Activated naive CD8-positive, alpha-beta T cell treated with anti-CD3 and anti-CD28 coated beads, Interleukin-2, amount 50 U/mL, for 24 hours (primary cell): Measurements from ENCODE around the gene SH3BGRL3.

Experiments used
- ATAC-seq: fragments of 150-1000 bp; cut with Tn5 transposase; one replicate; pipeline ENCODE4 v1.10.0; 2021
- DNase-seq: peaks from one replicate; pipeline ENCODE4 v3.0.0; 2021
- H3K27ac Mint-ChIP-seq: one replicate; pipeline ENCODE4 v1.8.0; 2021; ENCODE audit warnings: mild to moderate bottlenecking, mixed read lengths
- H3K27me3 Mint-ChIP-seq: one replicate; pipeline ENCODE4 v1.8.0; 2021; ENCODE audit warnings: mixed read lengths
- H3K36me3 Mint-ChIP-seq: one replicate; pipeline ENCODE4 v1.8.0; 2021; ENCODE audit warnings: low read depth, mixed read lengths
- H3K4me1 Mint-ChIP-seq: one replicate; pipeline ENCODE4 v1.8.0; 2021; ENCODE audit warnings: mixed read lengths
- H3K4me3 Mint-ChIP-seq: one replicate; pipeline ENCODE4 v1.8.0; 2021; ENCODE audit warnings: mild to moderate bottlenecking, moderate library complexity, mixed read lengths
- H3K9me3 Mint-ChIP-seq: one replicate; pipeline ENCODE4 v1.8.0; 2021; ENCODE audit warnings: mixed read lengths

SH3BGRL3 gene

GRCh38 chr1:26282401-26282918 lies 2.6 kb downstream of the SH3BGRL3 start:
- Mint-ChIP-seq H3K9me3 (no peaks in the 10 kb centered on the region), H3K4me3 (peak overlapping the region; percentile 78)

GRCh38 chr1:26283279-26283853 lies 3.5 kb downstream of the SH3BGRL3 start:
- peaks cover 47% of the 10 kb centered on the region for H3K36me3 Mint-ChIP-seq
- peak; percentile 9 for DNase-seq
- peak overlapping the region; percentile 99 for H3K27ac Mint-ChIP-seq
- H3K4me1 Mint-ChIP-seq = peaks cover 90% of the 10 kb centered on the region
- H3K9me3 Mint-ChIP-seq = no peaks in the 10 kb centered on the region
- H3K27me3 Mint-ChIP-seq = no peaks in the 10 kb centered on the region
- H3K4me3 Mint-ChIP-seq = peak overlapping the region; percentile 78
- ATAC-seq = no peak

More at GRCh38 chr1:26282401-26282918, 2.6 kb downstream of the SH3BGRL3 start:
- Mint-ChIP-seq H3K36me3 (peaks cover 56% of the 10 kb centered on the region), H3K4me1 (peaks cover 90% of the 10 kb centered on the region), H3K27me3 (no peaks in the 10 kb centered on the region), H3K27ac (peak overlapping the region; percentile 99)
- ATAC-seq = no peak
- DNase-seq = peak; percentile 12

DNA sequence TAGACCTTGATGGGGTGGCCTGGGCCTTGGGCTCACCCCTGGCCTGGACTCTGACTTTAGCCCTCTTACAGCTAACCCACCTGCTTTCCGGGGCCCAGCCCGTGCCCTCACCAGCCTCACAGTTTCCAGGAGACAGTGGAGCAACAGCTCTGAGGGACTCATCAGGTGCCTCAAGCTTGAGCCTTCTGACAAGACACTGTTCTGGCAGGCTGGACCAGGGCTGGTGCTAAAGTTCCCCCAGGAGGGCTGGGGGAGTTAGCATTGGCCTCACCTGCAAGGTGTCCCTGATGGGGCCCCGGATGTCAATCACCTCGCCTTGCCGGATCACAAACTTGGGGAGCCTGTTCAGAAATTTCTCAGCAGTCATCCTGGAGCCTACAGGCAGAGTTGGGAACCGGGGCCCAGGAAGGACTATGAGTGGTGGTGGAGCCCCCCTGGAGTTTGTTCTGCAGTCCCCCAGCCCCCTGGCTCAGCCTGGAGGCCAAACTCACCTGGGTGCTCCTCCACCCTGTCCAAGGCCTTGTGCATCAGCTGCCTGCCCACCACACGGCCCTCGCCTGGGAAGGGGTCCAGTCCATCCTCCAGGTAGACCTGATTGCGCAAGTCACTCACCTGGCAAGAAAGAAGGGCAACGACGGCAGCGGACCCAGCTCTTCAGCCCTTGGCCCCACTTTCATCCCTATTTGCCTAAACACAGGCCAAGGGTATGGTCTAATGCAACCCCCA lies 4.1 kb downstream of the SH3BGRL3 start:
- no peaks in the 10 kb centered on the region for H3K27me3 Mint-ChIP-seq
- peak; percentile 29 for DNase-seq
- H3K4me3 Mint-ChIP-seq = peak overlapping the region; percentile 78
- H3K4me1 Mint-ChIP-seq = peaks cover 90% of the 10 kb centered on the region
- H3K36me3 Mint-ChIP-seq = peaks cover 43% of the 10 kb centered on the region
- H3K9me3 Mint-ChIP-seq = no peaks in the 10 kb centered on the region
- no peak for ATAC-seq
- H3K27ac Mint-ChIP-seq = peak overlapping the region; percentile 99

GRCh38 chr1:26284597-26285347 lies 4.9 kb downstream of the SH3BGRL3 start:
- DNase-seq (peak; percentile 94), ATAC-seq (peak; percentile 61)
- Mint-ChIP-seq H3K27me3 (no peaks in the 10 kb centered on the region), H3K9me3 (no peaks in the 10 kb centered on the region), H3K36me3 (peaks cover 42% of the 10 kb centered on the region), H3K27ac (peak overlapping the region; percentile 99), H3K4me3 (peak overlapping the region; percentile 78), H3K4me1 (peaks cover 91% of the 10 kb centered on the region)

DNA sequence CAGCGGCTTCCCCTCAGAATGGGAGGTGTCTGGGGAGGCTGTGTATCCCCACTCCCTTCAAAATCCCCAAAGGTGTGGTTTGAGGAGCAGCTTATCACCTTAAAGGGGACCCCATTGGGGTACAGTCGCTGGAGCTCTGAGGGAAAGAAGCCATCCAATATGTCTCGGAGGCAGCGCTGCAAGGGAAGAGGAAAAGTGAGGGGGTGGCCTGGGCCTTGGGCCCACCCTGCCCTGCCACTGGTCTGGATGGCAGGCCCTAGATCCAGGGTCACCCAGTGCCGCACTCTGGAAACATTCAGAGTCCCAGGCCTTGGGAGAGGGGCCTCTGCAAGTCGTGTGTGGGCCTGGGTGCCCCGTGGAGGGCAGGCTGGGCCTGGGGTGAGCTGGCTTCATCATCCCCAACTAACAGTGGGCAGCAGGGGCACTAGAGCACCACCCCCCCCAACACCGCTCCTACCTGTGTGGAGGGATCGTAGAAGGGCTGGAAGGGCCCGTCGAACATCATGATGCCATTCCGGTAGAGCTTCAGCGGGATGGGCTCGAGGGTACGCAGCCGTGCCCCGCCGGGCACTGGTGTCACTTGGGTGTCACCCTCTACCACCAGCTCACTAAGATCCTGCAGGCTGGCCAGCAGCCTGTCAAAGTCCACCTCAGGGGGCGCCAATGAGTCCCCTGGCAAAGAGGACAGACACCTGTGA lies 5.6 kb downstream of the SH3BGRL3 start:
- Mint-ChIP-seq H3K27ac (peak overlapping the region; percentile 99), H3K4me3 (no peak overlapping the region), H3K36me3 (peaks cover 39% of the 10 kb centered on the region), H3K27me3 (no peaks in the 10 kb centered on the region), H3K4me1 (peaks cover 97% of the 10 kb centered on the region), H3K9me3 (no peaks in the 10 kb centered on the region)
- ATAC-seq (no peak), DNase-seq (peak; percentile 73)

- Mint-ChIP-seq H3K4me3 (no peak overlapping the region), H3K27me3 (no peaks in the 10 kb centered on the region), H3K36me3 (peaks cover 35% of the 10 kb centered on the region), H3K27ac (peak overlapping the region; percentile 98), H3K9me3 (no peaks in the 10 kb centered on the region), H3K4me1 (peaks cover 99% of the 10 kb centered on the region)
- DNase-seq (no peak), ATAC-seq (no peak)
Measured at GRCh38 chr1:26286064-26286416, 6.2 kb downstream of the SH3BGRL3 start.

- ATAC-seq (peak; percentile 22), DNase-seq (peak; percentile 71)
- peak overlapping the region; percentile 48 for H3K4me3 Mint-ChIP-seq
- peak overlapping the region; percentile 98 for H3K27ac Mint-ChIP-seq
- H3K4me1 Mint-ChIP-seq = peaks cover 100% of the 10 kb centered on the region
- H3K36me3 Mint-ChIP-seq = peaks cover 28% of the 10 kb centered on the region
- no peaks in the 10 kb centered on the region for H3K27me3 Mint-ChIP-seq
- no peaks in the 10 kb centered on the region for H3K9me3 Mint-ChIP-seq
Measured at GRCh38 chr1:26287033-26287711, 7.3 kb downstream of the SH3BGRL3 start.

GRCh38 chr1:26287811-26288210 lies 7.9 kb downstream of the SH3BGRL3 start:
- peaks cover 23% of the 10 kb centered on the region for H3K36me3 Mint-ChIP-seq
- no peaks in the 10 kb centered on the region for H3K27me3 Mint-ChIP-seq
- no peak for ATAC-seq
- H3K4me3 Mint-ChIP-seq = peak overlapping the region; percentile 48
- no peaks in the 10 kb centered on the region for H3K9me3 Mint-ChIP-seq
- peaks cover 97% of the 10 kb centered on the region for H3K4me1 Mint-ChIP-seq
- H3K27ac Mint-ChIP-seq = peak overlapping the region; percentile 98
- peak; percentile 24 for DNase-seq

DNA sequence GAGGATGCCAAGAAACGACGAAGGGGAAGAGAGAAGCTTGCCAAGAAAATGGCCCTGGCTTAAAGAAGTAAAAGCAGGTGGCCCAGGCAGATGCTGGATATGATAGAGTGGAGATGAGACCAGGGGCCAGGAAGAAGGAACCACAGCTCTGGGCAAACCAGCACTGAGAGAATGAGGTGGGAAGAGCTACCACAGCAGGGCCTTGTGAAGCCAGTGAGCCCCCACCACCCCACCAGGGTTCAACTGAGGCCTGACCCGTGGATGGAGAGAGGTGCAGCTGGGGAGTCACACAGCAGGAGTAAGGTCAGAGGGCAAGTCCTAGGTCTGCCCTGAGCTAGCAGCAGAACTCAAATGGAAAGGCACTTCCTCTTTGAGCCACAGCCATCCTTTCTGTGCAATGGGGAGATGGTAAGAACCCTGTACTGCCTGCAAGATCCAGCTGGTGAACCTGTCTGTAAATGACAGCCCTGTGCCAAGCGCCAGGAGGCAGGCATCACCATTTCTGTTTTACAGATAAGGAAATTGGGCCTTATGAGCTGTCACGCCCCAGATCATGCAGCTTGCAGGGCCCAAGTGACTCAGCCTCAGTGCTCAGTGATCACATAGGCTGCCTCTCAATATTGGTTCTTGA lies 8.5 kb downstream of the SH3BGRL3 start:
- no peaks in the 10 kb centered on the region for H3K27me3 Mint-ChIP-seq
- peak overlapping the region; percentile 48 for H3K4me3 Mint-ChIP-seq
- ATAC-seq (peak; percentile 53), DNase-seq (peak; percentile 71)
- H3K9me3 Mint-ChIP-seq = no peaks in the 10 kb centered on the region
- peaks cover 20% of the 10 kb centered on the region for H3K36me3 Mint-ChIP-seq
- peak overlapping the region; percentile 98 for H3K27ac Mint-ChIP-seq
- H3K4me1 Mint-ChIP-seq = peaks cover 91% of the 10 kb centered on the region

DNA sequence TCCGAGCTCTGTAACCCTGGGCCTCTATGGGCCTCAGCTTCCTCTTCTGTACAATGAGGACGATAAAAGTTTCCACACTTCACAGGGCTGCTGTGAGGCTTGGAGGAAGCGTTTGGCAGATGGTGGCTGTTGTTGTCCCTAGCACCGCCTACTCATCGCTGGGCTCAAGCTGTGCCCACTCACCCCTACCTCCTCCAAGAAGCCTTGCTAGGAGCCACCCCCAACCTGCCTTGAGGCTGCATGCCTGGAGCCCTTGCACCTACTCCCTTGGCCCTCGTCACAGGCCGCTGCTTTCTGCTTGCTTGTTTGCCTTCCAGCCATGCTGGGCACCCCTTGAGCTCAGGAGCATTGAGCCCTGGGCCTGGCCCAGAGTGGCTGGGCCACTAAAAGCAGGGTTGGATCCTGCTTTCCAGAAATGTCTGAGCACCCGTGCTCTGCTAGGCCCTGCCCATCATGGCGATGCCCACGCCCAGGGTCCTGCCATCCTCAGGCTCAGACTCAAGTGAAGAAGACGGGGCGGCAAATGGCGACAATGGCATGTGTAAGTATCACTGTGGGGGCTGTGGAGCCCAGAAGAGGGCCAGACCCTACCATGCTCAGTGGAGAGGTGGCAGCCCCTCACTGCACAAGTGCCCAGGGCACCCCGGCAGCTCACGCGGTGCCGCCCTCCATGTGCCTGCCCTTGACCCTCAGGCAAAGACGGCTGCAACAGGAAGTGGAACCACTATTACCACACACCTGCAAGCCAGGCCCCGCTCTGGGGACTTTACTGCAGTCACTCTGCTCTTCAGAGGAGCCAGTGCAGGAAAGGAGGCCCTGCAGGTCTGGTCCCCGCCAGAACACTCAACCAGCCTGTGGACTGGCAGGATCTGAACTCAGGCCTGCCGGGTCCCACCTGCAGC lies 9.5 kb downstream of the SH3BGRL3 start:
- H3K36me3 Mint-ChIP-seq = peaks cover 17% of the 10 kb centered on the region
- peak; percentile 8 for ATAC-seq
- DNase-seq = peak; percentile 61
- H3K4me3 Mint-ChIP-seq = peak overlapping the region; percentile 45
- no peaks in the 10 kb centered on the region for H3K9me3 Mint-ChIP-seq
- H3K27ac Mint-ChIP-seq = peak overlapping the region; percentile 98
- H3K27me3 Mint-ChIP-seq = no peaks in the 10 kb centered on the region
- peaks cover 81% of the 10 kb centered on the region for H3K4me1 Mint-ChIP-seq

DNA sequence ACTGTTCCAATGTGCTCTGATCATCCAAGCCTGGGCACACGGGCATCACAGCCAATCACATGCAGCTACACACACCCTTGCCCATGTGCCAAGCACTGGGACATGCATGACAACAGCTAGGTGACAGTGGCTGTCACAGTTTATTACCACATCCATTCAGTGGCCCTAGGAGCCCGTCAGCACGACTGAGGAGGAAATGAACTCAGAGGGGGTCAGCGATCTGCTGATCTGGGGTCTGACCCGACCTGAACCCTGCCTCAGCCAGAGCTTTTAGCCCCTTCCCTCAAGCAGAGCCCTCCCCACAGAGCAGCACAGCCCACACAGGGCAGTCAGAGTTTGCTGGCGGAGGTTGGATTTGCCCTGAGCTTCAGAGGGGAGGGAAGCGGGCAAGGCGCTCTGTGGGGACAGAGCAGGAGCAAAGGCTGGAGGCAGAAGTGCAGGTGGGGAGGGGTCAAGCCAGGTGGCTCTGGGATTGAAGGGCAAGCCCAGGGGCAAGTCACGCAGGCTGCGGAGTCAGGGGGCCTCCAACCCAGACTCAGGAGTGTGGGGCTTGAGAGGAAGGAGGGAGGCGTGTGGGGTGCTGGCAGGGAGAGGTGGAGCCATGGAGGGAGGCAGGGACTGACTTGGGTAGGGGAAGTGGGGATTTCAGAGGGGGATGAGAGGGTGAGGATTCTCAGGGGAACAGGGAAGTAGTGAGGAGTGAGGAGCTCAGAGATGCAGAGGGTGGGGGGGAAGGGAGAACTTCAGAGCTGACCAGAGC lies 10.4 kb downstream of the SH3BGRL3 start:
- H3K4me1 Mint-ChIP-seq = peaks cover 72% of the 10 kb centered on the region
- ATAC-seq = peak; percentile 4
- H3K9me3 Mint-ChIP-seq = no peaks in the 10 kb centered on the region
- peak overlapping the region; percentile 45 for H3K4me3 Mint-ChIP-seq
- peaks cover 8% of the 10 kb centered on the region for H3K36me3 Mint-ChIP-seq
- H3K27ac Mint-ChIP-seq = peak overlapping the region; percentile 98
- H3K27me3 Mint-ChIP-seq = no peaks in the 10 kb centered on the region
- peak; percentile 31 for DNase-seq

- no peak for DNase-seq
- Mint-ChIP-seq H3K4me3 (no peak overlapping the region), H3K27ac (peak overlapping the region; percentile 98), H3K4me1 (peaks cover 66% of the 10 kb centered on the region), H3K9me3 (no peaks in the 10 kb centered on the region), H3K27me3 (no peaks in the 10 kb centered on the region), H3K36me3 (peaks cover 7% of the 10 kb centered on the region)
- ATAC-seq = no peak
Measured at GRCh38 chr1:26290882-26291261, 11.0 kb downstream of the SH3BGRL3 start.
